HG03045 (cell line): ENCODE measurements around the gene HOMER2.
"Not testable (repeated sequence)": the region's sequence is repeated elsewhere in the genome, so short reads cannot be mapped to it uniquely, and the experiment has no call there.

Experiments used
- ATAC-seq: cut with Tn5 transposase; IDR thresholded peaks from one replicate; pipeline ENCODE4 v1.9.1; 2021; ENCODE audit warnings: mild to moderate bottlenecking, moderate library complexity; ENCODE audit not compliant: unreplicated experiment

Gene HOMER2

DNA sequence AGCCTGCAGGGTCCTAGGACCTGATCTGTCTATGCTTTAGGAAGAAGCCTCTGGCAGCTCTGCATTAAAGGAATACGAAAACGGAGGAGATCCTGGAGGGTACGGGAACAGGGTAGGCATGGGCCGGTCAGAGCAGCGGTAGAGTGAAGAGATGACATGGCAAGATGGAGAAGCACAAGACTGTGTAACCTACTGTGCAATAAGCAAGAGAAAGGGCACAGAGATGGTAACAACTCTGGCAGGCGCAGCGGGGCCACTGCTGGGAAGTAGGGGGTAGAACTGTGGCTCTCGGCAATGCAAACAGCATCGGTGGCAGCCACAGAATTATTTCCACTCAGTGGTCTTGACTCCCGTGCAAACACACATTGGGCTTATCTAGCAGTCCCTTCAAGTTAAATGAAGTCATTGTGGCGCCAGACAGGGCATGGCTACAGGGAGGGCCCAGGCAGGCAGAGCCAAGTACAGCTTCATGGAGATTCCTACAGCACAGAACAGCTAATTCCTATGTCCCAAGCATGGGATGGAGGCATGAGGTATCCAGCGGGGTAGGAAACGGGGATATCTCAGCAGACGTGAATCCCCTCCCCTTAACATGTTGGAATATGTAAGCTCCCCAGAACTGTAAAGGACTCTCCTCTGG, 114.3 kb downstream of the HOMER2 start:
- no peak for ATAC-seq

DNA sequence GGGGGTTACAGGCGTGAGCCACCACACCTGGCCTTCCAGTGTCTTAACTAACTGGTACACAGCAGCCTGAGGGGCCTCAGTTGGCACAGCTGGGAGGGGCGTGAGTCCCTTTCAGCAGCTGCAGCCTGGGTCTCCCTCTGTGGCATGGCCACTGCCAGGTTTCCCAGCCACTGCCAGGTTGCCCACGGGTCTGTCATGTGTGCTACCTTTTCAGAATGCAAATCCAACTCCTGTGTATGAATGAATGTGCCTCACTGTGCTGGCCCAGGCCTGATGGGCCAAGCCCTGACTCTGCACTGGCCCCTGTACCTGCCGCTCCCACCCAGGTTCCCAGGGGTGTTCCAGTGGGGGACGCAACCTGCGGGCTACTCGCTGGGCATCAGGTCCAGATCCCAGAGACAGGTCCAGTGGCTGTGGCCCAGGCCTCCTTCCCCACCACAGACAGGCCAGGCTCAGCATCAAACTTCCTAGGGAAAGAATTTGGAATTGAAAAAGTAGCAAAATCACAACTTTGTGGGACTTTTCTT, 117.1 kb downstream of the HOMER2 start:
- no peak for ATAC-seq

DNA sequence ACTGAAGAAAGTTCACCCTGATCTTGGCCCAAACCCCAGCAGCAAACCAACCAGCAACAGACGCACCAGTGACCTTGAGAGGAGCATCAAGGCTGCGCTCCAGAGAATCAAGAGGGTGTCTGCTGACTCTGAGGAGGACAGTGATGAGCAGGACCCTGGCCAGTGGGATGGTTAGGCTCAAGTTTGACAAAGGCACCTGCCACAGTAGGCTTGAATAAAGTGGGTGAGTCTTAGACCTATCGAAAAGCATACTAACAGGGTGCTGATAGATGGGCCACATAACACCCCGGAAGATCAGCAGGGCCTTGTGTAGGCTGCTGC, 119.2 kb downstream of the HOMER2 start:
- no peak for ATAC-seq

DNA sequence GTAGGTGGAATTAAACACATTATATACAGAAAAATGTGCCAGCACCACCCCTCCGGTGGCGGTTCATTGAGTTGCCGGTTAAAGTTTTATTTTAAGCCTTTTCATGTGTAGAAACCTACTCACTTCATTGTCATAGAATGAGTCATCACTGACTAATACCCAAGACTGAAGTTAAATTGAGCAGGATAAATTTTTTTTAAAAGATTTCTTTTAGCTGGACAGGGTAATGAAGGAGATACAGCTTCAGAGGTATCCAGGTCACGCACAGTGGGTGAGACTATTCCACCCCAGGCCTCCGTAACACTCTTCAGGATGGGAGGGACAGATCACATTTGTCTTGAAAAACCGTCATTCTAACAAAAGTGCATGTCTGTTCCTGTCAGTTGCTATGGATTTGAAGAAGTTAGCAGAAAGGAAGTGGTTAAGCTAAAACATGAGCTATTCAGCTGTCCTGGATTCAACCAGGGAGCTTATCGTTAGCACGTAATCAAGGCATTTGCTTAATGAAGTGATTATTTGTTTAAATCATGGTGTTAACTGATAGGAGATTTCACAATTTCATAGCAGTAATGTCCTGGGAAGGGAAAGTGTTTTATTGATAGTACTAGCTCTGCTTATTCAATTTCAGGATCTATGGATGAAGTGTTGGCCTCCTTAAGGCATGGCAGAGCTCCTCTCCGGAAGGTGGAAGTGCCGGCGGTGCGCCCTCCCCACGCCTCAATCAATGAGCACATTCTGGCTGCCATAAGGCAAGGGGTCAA, 119.7 kb downstream of the HOMER2 start:
- peak; percentile 68 for ATAC-seq

DNA sequence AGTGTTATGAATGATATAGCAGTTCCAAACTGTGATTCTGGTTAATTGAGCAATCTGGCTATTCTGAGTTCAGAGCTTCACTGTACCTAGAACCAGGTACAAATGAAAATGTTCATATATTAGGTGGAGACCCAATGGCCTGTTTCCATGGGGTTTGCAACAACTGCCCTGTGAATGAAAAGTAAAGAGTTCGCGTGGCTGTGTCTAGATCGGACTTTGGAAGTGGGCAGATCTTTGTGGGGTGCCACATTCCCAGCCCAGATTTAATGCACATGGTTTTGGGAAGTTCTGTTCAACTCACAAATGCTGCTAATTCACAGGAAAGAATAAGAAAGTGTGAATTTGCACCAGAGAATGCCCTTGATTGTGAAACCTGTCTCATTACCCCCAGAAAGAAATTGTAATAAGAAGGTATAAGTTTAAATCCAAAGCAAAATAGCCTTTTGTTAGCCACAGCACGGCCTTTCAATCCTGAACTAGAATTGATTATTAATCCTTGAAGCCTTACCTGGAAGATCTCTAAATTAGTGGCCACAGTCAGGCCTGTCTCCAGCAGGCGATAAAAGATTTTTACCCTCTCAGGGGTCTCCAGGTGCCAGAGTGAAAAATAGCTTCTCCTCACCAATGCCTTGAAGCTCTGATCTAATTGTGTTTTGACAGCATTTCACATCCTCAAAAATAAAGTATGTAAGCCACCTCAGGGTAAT, 120.5 kb downstream of the HOMER2 start:
- ATAC-seq: peak; percentile 14

DNA sequence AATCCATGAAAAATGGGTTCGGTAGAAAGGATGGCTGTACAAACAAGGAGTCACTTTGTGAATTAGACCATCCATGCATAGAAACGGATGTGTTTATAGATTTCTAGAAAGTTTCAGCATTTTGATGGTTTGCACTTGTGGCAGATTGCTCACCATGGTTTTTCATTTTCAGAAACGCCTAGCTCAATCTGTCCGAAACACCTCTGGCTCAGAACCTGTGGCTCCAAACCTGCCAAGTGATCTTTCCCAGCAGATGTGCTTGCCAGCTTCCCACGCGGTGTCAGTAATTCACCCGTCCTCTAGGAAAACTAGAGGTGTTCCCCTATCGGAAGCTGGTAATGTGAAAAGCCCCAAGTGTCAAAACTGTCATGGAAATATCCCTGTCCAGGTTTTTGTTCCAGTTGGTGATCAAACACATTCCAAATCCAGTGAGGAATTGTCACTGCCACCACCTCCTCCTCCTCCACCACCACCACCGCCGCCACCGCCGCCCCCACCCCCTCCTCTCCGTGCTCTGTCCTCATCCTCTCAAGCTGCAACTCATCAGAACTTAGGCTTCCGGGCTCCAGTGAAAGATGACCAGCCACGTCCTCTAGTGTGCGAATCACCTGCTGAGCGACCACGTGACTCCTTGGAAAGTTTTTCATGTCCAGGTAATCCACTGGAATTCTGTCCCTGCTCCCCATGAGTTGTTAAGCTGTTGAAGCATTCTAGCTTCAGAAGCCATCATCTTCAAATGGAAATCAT, 121.9 kb downstream of the HOMER2 start:
- no peak for ATAC-seq

DNA sequence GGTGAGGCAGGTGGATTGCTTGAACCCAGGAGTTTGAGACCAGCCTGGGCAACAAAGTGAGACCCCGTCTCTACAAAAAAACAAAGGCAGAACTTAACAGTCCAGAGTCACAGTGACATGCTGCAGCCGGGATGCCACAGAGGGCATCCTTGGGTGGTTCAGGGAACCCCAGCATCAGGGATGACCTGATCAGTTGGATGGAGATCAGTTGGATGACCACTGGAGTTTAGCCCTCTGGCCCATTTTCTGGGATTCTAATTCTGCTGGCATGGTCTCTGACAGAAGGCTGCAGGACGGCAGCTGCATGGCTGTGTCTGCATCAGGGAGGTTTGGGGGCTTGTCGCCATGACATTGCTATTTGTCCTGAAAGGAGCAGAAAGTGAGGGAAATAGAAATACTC, 123.3 kb downstream of the HOMER2 start:
- ATAC-seq: no peak

DNA sequence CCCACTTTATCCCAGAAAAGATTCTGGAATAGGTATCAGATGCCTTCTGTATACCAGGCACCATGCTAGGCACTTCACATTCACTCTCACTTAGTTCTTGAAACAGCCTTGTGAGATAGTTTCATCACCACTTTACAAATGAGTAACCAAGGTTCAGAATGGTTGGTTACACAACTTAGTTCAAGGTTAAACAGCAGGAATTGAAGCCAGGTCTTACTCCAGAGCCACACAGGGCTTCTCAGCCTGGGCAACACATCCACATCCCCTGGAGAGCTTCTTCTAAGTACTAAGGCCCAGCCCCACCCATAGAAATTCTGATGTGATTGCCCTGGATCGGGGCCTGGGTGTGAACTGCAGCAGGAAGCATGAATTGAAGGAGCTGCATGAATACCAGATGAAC, 124.4 kb downstream of the HOMER2 start:
- ATAC-seq: no peak

DNA sequence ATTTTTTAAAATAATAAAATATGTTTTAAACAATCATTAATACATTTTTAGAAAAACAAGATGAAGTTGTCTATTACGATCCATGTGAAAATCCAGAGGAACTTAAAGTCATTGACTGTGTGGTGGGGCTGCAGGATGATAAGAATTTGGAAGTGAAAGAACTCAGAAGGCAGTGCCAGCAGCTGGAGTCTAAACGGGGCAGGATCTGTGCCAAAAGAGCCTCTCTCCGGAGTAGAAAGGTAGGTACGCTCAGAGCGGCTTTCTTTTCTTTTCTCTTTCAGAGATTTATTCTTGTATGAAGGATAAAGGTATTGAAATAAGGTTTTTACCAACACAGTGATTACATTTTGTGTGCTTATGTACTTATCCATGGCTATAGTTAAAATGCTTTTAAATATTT, 129.5 kb downstream of the HOMER2 start:
- no peak for ATAC-seq

DNA sequence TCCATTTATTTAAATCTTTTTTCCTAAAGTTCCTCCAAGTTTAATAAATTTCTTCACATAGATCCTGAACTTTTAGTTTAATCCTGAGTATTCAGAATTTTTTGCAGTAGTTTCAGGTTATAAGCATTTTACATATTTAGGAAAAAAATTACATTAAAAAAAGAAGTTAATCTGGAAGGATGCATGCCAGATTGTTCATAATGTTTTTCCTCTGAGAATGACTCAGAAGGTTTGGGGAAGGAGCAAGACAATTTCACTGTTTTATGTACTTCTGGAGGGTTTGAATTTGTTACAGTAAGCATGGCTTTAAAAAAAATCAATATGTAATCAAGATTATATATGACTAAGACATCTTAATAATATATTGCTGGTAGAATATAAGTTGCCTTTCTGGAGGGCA, 130.7 kb downstream of the HOMER2 start:
- ATAC-seq: not testable (repeated sequence)

DNA sequence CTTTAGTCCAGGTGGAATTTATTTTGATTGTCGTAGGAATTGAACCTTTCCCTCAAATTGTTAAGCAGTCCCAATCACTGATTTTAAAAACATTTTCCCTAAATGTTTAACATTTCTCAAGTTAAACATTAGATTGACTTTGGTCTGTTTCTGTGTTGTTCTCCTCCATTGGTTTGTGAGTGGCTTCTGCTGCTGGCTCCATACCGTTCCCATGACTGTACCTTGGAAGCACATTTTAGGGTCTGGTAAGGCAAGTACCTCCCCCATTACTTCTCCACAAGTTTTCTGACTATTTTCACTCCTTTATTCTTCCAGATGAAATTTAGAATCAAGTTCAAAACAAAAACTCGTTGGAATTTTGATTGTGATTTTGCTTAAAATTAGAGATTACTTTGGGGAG, 131.1 kb downstream of the HOMER2 start:
- not testable (repeated sequence) for ATAC-seq

DNA sequence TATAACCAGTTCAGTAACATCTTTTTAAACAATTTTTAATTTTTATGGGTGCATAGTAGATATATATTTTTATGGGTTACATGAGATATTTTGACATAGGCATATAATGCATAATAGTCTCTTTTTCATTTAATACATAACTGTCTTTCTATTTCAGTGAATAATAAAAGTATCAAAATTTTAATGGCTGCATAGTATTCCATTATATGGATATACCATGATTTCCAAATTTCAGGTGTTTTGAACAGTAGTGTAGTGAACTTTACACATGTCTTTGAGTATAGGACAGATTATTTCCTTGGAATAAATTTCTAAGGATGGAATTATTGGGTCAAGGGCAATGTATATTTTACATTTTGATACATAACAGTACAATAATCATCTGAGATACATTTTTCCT, 132.4 kb downstream of the HOMER2 start:
- ATAC-seq: no peak

DNA sequence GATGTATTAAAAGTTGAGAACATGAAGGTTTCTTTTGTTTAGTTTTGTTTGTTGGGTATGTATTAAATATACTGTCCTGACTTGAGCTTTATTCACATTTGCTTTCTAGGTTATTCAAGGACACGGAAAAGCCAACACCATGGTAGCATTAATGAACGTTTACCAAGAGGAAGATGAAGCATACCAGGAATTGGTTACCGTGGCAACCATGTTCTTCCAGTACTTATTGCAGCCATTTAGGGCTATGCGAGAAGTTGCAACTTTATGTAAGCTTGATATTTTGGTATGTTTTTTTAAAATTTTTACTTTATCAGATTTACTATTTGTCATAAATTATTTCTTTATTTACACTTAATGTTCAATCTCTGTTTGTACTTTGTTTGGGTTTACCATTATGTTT, 139.5 kb downstream of the HOMER2 start:
- no peak for ATAC-seq

DNA sequence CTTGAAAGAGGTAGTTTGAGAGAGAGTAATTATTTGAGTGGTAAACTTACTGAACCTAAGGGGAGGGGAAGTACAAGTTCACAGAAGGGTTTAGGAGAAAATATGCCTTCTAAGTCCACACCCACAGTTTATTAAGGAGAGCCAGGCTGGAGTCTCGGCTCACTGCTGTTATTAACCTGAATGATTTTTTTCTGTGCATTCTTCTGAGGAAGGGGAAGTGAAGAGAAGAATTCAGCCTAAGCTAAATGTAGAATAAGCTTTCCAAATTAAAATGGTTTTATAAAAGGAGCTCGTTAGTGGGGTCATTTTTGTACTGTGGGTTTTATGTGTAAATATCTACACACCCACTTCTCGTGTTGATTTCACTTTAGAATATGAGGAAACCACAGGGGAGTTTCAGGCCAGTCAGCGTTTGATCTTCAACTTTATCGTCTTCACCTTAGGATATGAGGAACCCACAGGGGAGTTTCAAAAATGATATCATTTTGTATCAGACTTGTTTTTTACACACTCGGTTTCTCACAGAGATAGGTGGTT, 141.6 kb downstream of the HOMER2 start:
- no peak for ATAC-seq

DNA sequence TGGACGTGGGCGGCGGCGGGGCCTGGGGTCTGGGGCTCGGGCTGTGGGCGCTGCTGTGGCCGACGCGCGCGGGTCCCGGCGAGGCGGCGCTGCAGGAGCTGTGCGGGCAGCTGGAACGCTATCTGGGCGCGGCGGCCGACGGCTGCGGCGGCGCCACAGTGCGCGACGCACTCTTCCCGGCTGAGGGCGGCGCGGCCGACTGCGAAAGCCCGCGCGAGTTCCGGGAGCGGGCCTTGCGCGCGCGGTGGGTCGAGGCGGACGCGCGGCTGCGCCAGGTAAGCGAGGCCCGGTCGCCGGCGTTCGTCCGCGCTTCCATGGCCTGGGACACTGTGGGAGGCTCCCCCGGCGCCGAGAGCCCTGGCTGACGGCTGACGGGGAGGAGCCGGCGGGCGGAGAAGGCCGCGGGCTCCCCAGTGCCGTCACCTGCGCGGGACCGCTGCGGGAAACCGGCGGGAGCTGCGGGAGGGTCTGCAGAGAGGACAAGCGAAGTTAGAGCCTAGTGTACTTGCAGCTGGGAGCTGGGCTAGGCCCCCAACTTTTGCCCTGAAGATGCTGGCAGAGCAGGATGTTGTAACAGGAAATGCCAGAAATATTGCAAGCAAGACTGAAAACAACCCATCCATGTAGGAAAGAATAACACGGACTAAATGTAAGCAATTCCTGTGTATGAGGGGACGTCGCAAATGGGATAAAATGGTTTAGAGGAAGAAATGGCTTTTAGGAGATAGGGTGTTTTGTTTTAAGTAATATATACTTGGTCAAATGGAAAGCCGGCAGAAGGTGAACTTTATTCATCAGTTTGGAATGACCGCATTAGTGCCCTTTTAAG, 142.2 kb downstream of the HOMER2 start:
- ATAC-seq: peak; percentile 26

DNA sequence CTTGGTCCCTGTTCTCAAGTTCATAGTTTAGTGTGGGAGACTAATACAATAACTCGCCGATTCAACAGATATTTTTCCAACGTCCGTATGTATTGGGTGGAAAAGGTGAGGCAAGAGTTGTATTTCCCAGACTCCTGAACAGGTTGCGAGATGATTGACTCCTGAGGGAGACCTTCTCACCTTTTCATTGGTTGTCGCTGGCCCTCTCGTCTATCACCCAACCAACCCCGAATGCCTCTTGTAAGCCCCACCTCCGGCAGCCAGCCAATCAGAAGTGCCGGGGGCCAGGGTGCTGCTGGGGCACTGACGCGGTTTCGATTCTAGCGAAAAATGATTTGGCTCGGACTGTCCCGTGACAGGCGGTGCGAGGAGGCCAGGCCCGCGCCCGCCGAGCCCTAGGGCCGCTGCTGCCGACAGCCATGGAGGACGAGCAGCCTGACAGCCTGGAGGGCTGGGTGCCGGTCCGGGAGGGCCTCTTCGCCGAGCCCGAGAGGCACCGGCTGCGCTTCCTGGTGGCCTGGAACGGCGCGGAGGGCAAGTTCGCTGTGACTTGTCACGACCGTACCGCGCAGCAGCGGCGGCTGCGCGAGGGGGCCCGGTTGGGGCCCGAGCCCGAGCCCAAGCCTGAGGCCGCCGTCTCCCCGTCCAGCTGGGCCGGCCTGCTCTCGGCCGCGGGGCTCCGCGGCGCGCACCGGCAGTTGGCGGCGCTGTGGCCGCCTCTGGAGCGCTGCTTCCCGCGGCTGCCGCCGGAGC, 143.0 kb downstream of the HOMER2 start, which contains the start of gene WHAMM:
TSS of gene WHAMM (plus strand) at position 321 of the 753 bp plus-strand sequence. CDS start at position 420, 99 bp downstream.
- peak; percentile 86 for ATAC-seq

DNA sequence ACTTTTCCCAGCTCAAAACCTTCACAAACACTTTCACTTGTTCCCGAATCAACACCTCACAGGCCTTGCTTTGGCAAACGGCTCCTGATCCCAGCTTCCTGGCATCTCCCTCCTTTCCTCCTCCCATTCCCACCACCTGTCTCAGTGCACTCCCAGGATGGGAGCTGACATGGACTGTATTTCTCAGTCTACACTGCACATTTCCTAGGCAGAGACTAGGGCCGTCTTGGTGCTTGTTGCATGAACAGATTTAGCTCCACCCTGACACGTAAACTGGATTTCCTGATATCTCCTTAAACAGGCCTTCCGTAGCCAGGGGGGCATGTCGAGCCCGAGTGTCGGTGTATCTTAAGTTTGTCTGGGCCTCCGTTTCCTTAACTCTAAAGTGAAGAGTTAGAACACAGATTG, 143.9 kb downstream of the HOMER2 start:
- no peak for ATAC-seq

DNA sequence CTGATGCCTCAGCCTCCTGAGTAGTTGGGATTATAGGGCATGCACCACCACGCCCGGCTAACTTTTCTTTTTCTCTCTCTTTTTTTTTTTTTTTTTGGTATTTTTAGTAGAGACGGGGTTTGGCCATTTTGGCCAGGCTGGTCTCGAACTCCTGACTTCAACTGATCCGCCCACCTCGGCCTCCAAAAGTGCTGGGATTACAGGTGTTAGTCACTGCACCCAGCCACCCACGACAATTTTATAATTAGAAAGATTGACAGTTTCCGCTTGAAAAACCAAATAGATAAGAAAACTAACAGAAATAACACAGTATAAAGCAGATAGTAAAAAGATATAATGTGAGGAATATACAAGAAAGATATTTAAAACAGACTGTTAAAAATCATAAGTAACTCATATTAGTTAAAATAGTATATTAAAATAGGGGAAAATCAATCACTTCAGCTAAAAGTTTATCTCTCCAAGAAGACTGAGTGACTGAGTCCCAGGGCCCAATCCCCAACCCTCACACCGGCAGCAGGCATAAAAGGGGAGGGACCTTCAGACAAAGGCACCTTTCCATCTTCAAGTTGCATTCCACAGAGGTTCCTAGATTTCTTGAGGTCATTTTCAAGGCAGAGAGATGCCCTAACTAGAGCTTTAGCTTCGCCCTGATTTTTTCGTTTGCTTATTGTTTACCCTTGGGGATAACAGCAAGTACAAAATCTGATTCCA, 144.4 kb downstream of the HOMER2 start:
- ATAC-seq: no peak

DNA sequence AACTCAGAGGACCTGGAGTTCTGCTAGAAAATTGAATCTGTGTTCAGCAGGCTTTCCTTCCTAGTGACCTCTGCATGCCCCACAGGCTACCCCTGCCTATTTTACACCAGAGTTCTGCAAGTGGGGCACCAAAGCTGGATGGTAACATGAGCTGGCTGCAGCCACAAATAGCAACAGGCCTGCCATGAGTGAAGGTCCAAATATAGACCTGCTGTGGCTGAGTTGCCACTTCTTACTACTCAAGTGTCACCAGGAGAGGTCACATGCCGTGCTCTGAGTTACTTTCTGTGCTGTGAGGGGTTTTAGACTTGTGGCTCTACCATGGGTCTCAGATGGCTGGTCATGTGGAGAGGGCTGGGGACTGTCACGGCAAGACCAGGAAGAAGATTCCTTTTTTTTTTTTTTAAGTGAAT, 146.5 kb downstream of the HOMER2 start, which contains the start of gene FSD2:
TSS of gene FSD2 (minus strand) at position 76 of the 413 bp plus-strand sequence. CDS start 18,679 bp downstream, outside the sequence.
- peak; percentile 35 for ATAC-seq
